Transverse colon (tissue), 4 donors: ENCODE measurements around the gene PYM1.
A peak's percentile ranks its signal among the peaks of the same experiment; 100 is the strongest.

ENCODE experiments used
- EP300 ChIP-seq: sonication (generic); formaldehyde crosslinking; IDR thresholded peaks from one replicate; pipeline ENCODE4 v1.6.1; 2017; ENCODE audit warnings: antibody characterized with exemption, low read depth
- POLR2A ChIP-seq: fragments of 450-650 bp; IDR thresholded peaks from one replicate; pipeline ENCODE4 v1.6.1; 2016; ENCODE audit warnings: antibody characterized with exemption, mild to moderate bottlenecking, moderate library complexity
- POLR2AphosphoS5 ChIP-seq, 3 donors: sonication (generic); formaldehyde crosslinking; IDR thresholded peaks; one replicate each; pipeline ENCODE4 v1.6.1; 2016; ENCODE audit warnings: antibody characterized with exemption in 3 of 3
- TF ChIP-seq, protein P1 (sequence below), 5 experiments: fragments of 200-600 bp in 3 of 5; fragments of 450-650 bp in 2 of 5; sonication (generic) in 3 of 5; IDR thresholded peaks; 1 replicate in 2 of 5; 2 replicates in 3 of 5; pipeline ENCODE4 v1.5.1; 2016 to 2017; ENCODE audit warnings: antibody characterized with exemption in 5 of 5, inconsistent platforms in 3 of 5, mild to moderate bottlenecking in 2 of 5, moderate library complexity in 1 of 5

DNA sequence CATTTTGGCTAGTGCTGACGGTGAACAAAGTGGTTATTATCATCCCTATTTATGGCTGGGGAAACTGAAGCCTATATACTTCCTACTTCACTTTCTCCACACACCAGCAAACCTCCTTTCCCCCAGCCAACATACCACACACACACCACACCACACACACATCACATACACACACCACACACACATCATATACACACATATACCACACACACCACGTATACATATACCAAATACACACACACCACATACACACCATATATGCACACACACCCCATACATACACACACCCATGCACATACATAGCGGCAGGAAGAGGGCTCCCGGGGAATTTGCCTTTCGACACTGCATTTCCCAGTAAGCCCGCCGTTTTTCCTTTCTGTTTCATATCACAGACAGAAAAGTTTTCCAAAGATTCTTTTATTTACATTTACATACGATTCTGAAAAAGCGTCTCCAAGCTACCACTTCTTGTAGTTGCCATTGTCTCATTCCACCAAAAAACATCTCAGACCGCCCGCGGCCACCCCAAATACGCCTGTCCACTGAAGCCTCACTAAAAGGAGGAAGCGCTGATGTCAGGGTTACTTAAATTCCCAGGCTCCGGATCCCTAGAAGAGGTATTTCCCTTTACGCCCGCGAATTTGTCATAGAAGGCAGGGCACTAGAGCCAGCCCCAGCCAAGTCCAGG is 45.4 kb upstream of the PYM1 start:
- TF ChIP-seq, protein P1, sequence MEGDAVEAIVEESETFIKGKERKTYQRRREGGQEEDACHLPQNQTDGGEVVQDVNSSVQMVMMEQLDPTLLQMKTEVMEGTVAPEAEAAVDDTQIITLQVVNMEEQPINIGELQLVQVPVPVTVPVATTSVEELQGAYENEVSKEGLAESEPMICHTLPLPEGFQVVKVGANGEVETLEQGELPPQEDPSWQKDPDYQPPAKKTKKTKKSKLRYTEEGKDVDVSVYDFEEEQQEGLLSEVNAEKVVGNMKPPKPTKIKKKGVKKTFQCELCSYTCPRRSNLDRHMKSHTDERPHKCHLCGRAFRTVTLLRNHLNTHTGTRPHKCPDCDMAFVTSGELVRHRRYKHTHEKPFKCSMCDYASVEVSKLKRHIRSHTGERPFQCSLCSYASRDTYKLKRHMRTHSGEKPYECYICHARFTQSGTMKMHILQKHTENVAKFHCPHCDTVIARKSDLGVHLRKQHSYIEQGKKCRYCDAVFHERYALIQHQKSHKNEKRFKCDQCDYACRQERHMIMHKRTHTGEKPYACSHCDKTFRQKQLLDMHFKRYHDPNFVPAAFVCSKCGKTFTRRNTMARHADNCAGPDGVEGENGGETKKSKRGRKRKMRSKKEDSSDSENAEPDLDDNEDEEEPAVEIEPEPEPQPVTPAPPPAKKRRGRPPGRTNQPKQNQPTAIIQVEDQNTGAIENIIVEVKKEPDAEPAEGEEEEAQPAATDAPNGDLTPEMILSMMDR (IDR thresholded peaks at IDR 0.05): no peak
- TF ChIP-seq POLR2A: peak; percentile 68
- no peak for TF ChIP-seq EP300
- peak; percentile 88 to 90 (median 90) for TF ChIP-seq POLR2AphosphoS5 (IDR thresholded peaks at IDR 0.05)
